Measurements from ENCODE around the gene KLF5. TPM values are rescaled to one million over a fixed set of nuclear protein-coding genes. Genes with fewer than 3 reads are reported as not detected.

KLF5 gene
- total RNA-seq, 4 donors from 2014 or later, result 26.4 to 109 (median 85.4) TPM

DNA sequence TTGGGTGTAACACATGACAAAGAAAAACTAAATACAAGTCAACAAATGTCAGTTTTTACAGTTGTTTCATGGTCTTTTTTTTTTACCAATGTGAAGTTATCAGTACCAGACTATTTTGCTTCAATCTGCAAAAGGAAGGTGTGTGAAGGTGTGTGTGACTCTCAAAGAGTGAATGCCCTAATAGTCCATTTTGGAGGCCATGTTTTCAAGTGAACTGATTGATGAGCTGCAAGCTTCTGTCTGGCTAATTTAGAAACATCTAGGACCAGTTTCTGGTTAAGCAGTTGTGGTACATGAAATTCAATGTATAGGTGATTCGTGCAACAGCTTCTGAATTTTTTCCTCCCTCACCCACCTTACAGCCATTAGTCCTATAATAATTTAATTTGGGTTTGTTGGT lies 16.1 kb downstream of the KLF5 start:
- TF ChIP-seq, protein P1, sequence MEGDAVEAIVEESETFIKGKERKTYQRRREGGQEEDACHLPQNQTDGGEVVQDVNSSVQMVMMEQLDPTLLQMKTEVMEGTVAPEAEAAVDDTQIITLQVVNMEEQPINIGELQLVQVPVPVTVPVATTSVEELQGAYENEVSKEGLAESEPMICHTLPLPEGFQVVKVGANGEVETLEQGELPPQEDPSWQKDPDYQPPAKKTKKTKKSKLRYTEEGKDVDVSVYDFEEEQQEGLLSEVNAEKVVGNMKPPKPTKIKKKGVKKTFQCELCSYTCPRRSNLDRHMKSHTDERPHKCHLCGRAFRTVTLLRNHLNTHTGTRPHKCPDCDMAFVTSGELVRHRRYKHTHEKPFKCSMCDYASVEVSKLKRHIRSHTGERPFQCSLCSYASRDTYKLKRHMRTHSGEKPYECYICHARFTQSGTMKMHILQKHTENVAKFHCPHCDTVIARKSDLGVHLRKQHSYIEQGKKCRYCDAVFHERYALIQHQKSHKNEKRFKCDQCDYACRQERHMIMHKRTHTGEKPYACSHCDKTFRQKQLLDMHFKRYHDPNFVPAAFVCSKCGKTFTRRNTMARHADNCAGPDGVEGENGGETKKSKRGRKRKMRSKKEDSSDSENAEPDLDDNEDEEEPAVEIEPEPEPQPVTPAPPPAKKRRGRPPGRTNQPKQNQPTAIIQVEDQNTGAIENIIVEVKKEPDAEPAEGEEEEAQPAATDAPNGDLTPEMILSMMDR (IDR thresholded peaks at IDR 0.05), result no peak
- TF ChIP-seq POLR2A (IDR thresholded peaks at IDR 0.05), result no peak
- no peak for TF ChIP-seq EP300 (IDR thresholded peaks at IDR 0.05)
- no peak for DNase-seq (ENCODE audit: low spot score in 2 of 2)
- Histone ChIP-seq H3K4me1 (no peaks in the 10 kb centered on the region), H3K27ac (no peak overlapping the region), H3K9me3 (no peaks in the 10 kb centered on the region), H3K4me3 (no peak overlapping the region), H3K27me3 (no peaks in the 10 kb centered on the region), H3K36me3 (peaks cover 0 to 22% (median 0%) of the 10 kb centered on the region in 3 donors)
- 79 to 84% methylated on average over 1 of the region's 1 CpG for WGBS, 2 donors

GRCh38 chr13:73075546-73075945 lies 16.7 kb downstream of the KLF5 start:
- H3K36me3 ChIP-seq, result peaks cover 0 to 22% (median 0%) of the 10 kb centered on the region in 3 donors
- no peak overlapping the region for H3K4me3 ChIP-seq
- TF ChIP-seq EP300 (IDR thresholded peaks at IDR 0.05), result no peak
- TF ChIP-seq, protein P1 (IDR thresholded peaks at IDR 0.05), result no peak
- no peak for TF ChIP-seq POLR2A (IDR thresholded peaks at IDR 0.05)
- no peak for DNase-seq (ENCODE audit: low spot score in 2 of 2)
- no peaks in the 10 kb centered on the region for H3K4me1 ChIP-seq
- H3K9me3 ChIP-seq, result no peaks in the 10 kb centered on the region
- WGBS, 2 donors, result 64 to 69% methylated on average over 18 of the region's 18 CpGs
- no peaks in the 10 kb centered on the region for H3K27me3 ChIP-seq
- no peak overlapping the region for H3K27ac ChIP-seq

GRCh38 chr13:73075954-73076353 lies 17.1 kb downstream of the KLF5 start:
- Histone ChIP-seq H3K4me1 (no peaks in the 10 kb centered on the region), H3K9me3 (no peaks in the 10 kb centered on the region), H3K27me3 (no peaks in the 10 kb centered on the region), H3K36me3 (peaks cover 0 to 22% (median 0%) of the 10 kb centered on the region in 3 donors), H3K27ac (no peak overlapping the region), H3K4me3 (no peak overlapping the region)
- no peak for TF ChIP-seq EP300 (IDR thresholded peaks at IDR 0.05)
- TF ChIP-seq, protein P1 (IDR thresholded peaks at IDR 0.05), result no peak
- TF ChIP-seq POLR2A (IDR thresholded peaks at IDR 0.05), result no peak
- WGBS, 2 donors, result 67 to 73% methylated on average over 2 of the region's 2 CpGs
- DNase-seq (ENCODE audit: low spot score in 2 of 2), result no peak

DNA sequence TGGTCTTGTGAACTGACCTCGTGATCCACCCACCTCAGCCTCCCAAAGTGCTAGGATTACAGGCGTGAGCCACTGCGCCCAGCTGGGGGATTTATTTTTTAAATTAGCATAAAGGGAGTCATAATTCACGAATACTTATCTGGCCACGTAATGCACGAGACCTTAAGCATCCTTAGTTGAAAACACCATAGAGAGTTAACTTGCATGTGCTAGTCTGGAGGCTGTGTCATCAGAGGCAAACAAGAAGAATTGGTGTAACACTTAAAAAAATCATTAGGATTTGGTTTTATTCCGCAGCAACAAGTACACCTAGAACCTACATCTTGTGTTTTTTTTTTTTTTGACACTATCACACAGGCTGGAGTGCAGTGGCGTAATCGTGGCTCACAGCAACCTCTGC lies 19.1 kb downstream of the KLF5 start:
- no peaks in the 10 kb centered on the region for H3K27me3 ChIP-seq
- WGBS, 2 donors, result 83 to 90% methylated on average over 9 of the region's 9 CpGs
- H3K9me3 ChIP-seq, result no peaks in the 10 kb centered on the region
- no peak overlapping the region for H3K4me3 ChIP-seq
- no peak for DNase-seq (ENCODE audit: low spot score in 2 of 2)
- no peaks in the 10 kb centered on the region for H3K4me1 ChIP-seq
- no peak for TF ChIP-seq POLR2A (IDR thresholded peaks at IDR 0.05)
- no peak for TF ChIP-seq EP300 (IDR thresholded peaks at IDR 0.05)
- TF ChIP-seq, protein P1 (IDR thresholded peaks at IDR 0.05), result no peak
- peaks cover 0 to 22% (median 0%) of the 10 kb centered on the region in 3 donors for H3K36me3 ChIP-seq
- H3K27ac ChIP-seq, result no peak overlapping the region

- Histone ChIP-seq H3K27ac (no peak overlapping the region), H3K4me3 (no peak overlapping the region), H3K4me1 (no peaks in the 10 kb centered on the region), H3K36me3 (peaks cover 0 to 22% (median 0%) of the 10 kb centered on the region in 3 donors), H3K9me3 (no peaks in the 10 kb centered on the region), H3K27me3 (no peaks in the 10 kb centered on the region)
- no peak for DNase-seq (ENCODE audit: low spot score in 2 of 2)
- TF ChIP-seq EP300 (IDR thresholded peaks at IDR 0.05), result no peak
- TF ChIP-seq POLR2A (IDR thresholded peaks at IDR 0.05), result no peak
- TF ChIP-seq, protein P1 (IDR thresholded peaks at IDR 0.05), result no peak
- WGBS, 2 donors, result 78 to 91% methylated on average over 3 of the region's 3 CpGs
Observed at GRCh38 chr13:73079359-73079758, 20.6 kb downstream of the KLF5 start.

Data from tibial nerve (tissue), 4 donors.